AG04449 (cell line): ENCODE data around the gene AHSG.

ENCODE experiments used
- CTCF ChIA-PET: fragments of 350-600 bp; formaldehyde crosslinking; extraction: SDS; loops from one replicate; lab custom pipeline; 2021; ENCODE audit warnings: antibody characterized with exemption; lab: Yijun Ruan, JAX
- POLR2A ChIA-PET: fragments of 400-600, 350-600 bp; formaldehyde crosslinking; extraction: SDS; loops from one replicate; lab custom pipeline; 2020; ENCODE audit warnings: antibody characterized with exemption, inconsistent platforms; lab: Yijun Ruan, JAX
- DNase-seq: peaks from one replicate; pipeline ENCODE4 v3.0.0-alpha.2; 2010; ENCODE audit warnings: low read depth, low spot score
- H3K4me3 ChIP-seq: 2 replicates; pipeline ENCODE4 v1.5.1; 2011; ENCODE audit warnings: low read depth, mild to moderate bottlenecking, control low read depth, low read length
- CTCF ChIP-seq: IDR thresholded peaks from one replicate; pipeline ENCODE4 v1.5.1; 2011; ENCODE audit warnings: mild to moderate bottlenecking, moderate library complexity, low read length, control low read depth, inconsistent platforms; ENCODE audit not compliant: insufficient read depth; ENCODE audit errors: missing control alignments

Gene AHSG

GRCh38 chr3:186621894-186622650 lies 9.2 kb downstream of the AHSG start:
- no peak overlapping the region for H3K4me3 ChIP-seq
- POLR2A ChIA-PET = no interaction called here
- CTCF ChIA-PET = interaction anchor here (1.0 to 6.2 kb wide), 3 partner anchors 7 to 36 kb away, joined by 3 to 57 read pairs (median 3); partner anchors contain the start of gene AHSG
- DNase-seq = no peak
- no peak for TF ChIP-seq CTCF

GRCh38 chr3:186622651-186623310 lies 9.9 kb downstream of the AHSG start:
- no peak overlapping the region for H3K4me3 ChIP-seq
- TF ChIP-seq CTCF = no peak
- ChIA-PET CTCF (interaction anchor here (1.0 to 6.2 kb wide), 2 partner anchors 7 to 37 kb away, joined by 3 to 57 read pairs; partner anchors contain the start of gene AHSG), POLR2A (no interaction called here)
- no peak for DNase-seq

DNA sequence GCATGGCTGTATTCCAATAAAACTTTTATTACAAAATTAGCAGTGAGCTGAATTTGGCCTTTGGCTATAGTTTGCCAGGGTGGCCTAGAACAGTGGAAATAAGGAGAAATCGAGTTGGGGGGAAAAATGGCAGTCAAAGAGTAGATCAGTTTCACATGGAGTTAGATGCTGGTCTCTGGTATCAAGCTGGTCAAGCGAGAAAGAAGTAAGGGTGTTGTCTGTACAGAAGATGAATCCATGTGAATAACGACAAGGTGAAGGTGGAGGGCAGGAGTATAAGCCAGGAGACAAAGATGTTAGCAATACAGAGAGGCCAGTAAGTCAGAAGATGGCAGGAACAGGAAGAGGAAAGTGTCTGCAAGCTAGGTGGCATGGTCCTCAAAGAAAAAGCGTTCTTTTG lies 11.7 kb downstream of the AHSG start:
- TF ChIP-seq CTCF = no peak
- H3K4me3 ChIP-seq = no peak overlapping the region
- DNase-seq = no peak
- ChIA-PET POLR2A (no interaction called here), CTCF (interaction anchor here (6.2 kb wide), 1 partner anchor 9 kb away, joined by 57 read pairs; the partner anchor contains the start of gene AHSG)

DNA sequence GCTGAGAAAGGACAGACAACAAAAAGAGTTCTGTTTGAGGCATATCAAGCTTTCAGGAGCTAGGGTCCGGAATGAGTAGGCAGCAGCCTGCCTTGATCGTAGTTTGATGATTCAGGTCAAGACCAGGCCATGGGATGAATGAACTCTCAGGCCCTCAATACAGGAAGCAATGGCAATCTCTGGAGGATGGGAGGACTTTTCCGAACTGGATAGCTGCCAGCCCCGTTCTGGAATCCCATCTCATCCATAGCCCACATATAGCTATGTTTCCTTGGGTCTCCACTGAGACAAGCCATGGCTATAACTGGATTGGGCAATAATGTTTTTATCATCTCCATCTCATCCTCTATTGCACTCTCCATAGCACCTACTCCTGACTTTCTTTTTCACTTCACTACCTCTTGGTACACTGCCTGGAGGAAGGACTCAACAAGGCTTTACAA lies 12.8 kb downstream of the AHSG start:
- no peak for TF ChIP-seq CTCF
- POLR2A ChIA-PET = no interaction called here
- no peak for DNase-seq
- no peak overlapping the region for H3K4me3 ChIP-seq
- CTCF ChIA-PET = interaction anchor here (6.2 kb wide), 1 partner anchor 10 kb away, joined by 57 read pairs; the partner anchor contains the start of gene AHSG

DNA sequence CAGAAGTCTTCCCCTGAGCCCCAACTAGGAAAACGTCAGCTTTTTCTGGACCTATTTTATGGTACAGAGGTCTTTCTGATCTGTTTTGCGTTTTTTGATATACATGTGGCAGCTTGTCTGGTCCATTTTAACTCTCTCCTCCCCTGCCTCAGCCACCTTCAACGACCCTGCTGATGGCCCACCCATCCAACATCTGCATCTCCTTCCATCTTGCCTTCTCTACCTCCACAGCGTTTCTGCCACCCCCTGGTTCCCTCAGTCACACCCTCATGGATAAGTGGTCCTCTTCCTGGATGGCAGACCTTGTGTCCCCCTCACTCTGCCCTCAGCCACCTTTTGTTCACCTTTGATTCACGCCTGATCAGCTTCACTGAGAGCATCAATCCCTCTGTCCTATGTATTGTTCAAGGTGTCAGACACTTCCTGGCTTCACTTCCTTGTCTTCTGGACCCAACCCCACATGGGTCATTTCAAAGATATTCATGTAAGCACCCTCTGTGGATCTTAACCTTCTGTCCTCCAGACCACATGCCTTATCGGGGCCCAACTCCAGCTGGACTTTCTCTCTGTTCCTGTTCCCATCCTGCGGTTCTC lies 13.5 kb downstream of the AHSG start:
- ChIA-PET POLR2A (no interaction called here), CTCF (interaction anchor here (6.2 kb wide), 1 partner anchor 11 kb away, joined by 57 read pairs; the partner anchor contains the start of gene AHSG)
- DNase-seq = no peak
- no peak for TF ChIP-seq CTCF
- H3K4me3 ChIP-seq = no peak overlapping the region
